Keratinocyte (primary cell): ENCODE measurements around the gene ST8SIA2. TPM values are rescaled to one million over a fixed set of nuclear protein-coding genes. Genes with fewer than 3 reads are reported as not detected.

Source experiments
- DNase-seq: peaks from one replicate; pipeline ENCODE4 v3.0.0-alpha.2; 2011; ENCODE audit warnings: low read depth, missing footprints, low spot score
- FAIRE-seq: peaks from 2 replicates; lab custom pipeline; 2011; peaks lifted over from hg19 to GRCh38; lab: Jason Lieb, UNC
- H2AFZ ChIP-seq: 2 replicates; pipeline ENCODE4 v1.6.0; 2012; ENCODE audit warnings: low read length, control low read depth, inconsistent platforms; ENCODE audit not compliant: control insufficient read depth
- H3K27ac ChIP-seq: 2 replicates; pipeline ENCODE4 v1.5.1; 2011; ENCODE audit warnings: low read length; ENCODE audit not compliant: control insufficient read depth, insufficient read depth
- H3K27me3 ChIP-seq: 3 replicates; pipeline ENCODE4 v1.6.0; 2011; ENCODE audit warnings: low read length; ENCODE audit not compliant: control insufficient read depth, insufficient read depth; ENCODE audit errors: extremely low read depth
- H3K36me3 ChIP-seq, 2 experiments: 2 replicates in 1 of 2; 3 replicates in 1 of 2; pipeline ENCODE4 v1.5.1; 2011; ENCODE audit warnings: low read length in 2 of 2, mild to moderate bottlenecking in 1 of 2; ENCODE audit not compliant: control insufficient read depth in 2 of 2, insufficient read depth in 2 of 2; ENCODE audit errors: extremely low read depth in 1 of 2
- H3K4me1 ChIP-seq: 3 replicates; pipeline ENCODE4 v1.5.1; 2011; ENCODE audit warnings: low read length; ENCODE audit not compliant: control insufficient read depth, insufficient read depth; ENCODE audit errors: extremely low read depth
- H3K4me2 ChIP-seq: 3 replicates; pipeline ENCODE4 v1.6.0; 2011; ENCODE audit warnings: low read depth, low read length; ENCODE audit not compliant: control insufficient read depth, insufficient read depth; ENCODE audit errors: extremely low read depth
- H3K4me3 ChIP-seq, 3 experiments: fragments of 200-600 bp in 1 of 3; sonication (generic) in 1 of 3; 2 replicates in 2 of 3; 3 replicates in 1 of 3; pipeline ENCODE4 v1.5.1; 2011 to 2016; ENCODE audit warnings: low read length in 3 of 3, mild to moderate bottlenecking in 3 of 3, control low read depth in 2 of 3, inconsistent platforms in 1 of 3, low read depth in 1 of 3, mixed read lengths in 1 of 3, mixed run types in 1 of 3, moderate library complexity in 1 of 3; ENCODE audit not compliant: control insufficient read depth in 2 of 3, insufficient read depth in 2 of 3; ENCODE audit errors: extremely low read depth in 1 of 3
- H3K79me2 ChIP-seq: 2 replicates; pipeline ENCODE4 v1.6.0; 2012; ENCODE audit warnings: low read length; ENCODE audit not compliant: control insufficient read depth, insufficient read depth
- H3K9ac ChIP-seq: 3 replicates; pipeline ENCODE4 v1.6.0; 2011; ENCODE audit warnings: low read length; ENCODE audit not compliant: control insufficient read depth, insufficient read depth; ENCODE audit errors: extremely low read depth
- H3K9me1 ChIP-seq: 3 replicates; pipeline ENCODE4 v1.6.0; 2011; ENCODE audit warnings: low read length; ENCODE audit not compliant: control insufficient read depth, insufficient read depth; ENCODE audit errors: extremely low read depth
- H3K9me3 ChIP-seq: 2 replicates; pipeline ENCODE4 v1.5.1; 2012; ENCODE audit warnings: low read depth, low read length; ENCODE audit not compliant: control insufficient read depth
- H4K20me1 ChIP-seq: 3 replicates; pipeline ENCODE4 v1.6.0; 2011; ENCODE audit warnings: low read length; ENCODE audit not compliant: control insufficient read depth, insufficient read depth; ENCODE audit errors: extremely low read depth
- CTCF ChIP-seq, 3 experiments: IDR thresholded peaks in 1 of 3; conservative IDR thresholded peaks in 1 of 3; optimal IDR thresholded peaks in 1 of 3; 2 replicates in 2 of 3; 3 replicates in 1 of 3; pipeline versions ENCODE3 to v1.5.1; 2011; ENCODE audit warnings: low read length in 3 of 3, mild to moderate bottlenecking in 3 of 3, moderate library complexity in 2 of 3, control low read depth in 1 of 3, inconsistent platforms in 1 of 3; ENCODE audit not compliant: insufficient read depth in 2 of 3; ENCODE audit errors: extremely low read depth in 1 of 3
- EZH2 ChIP-seq: IDR thresholded peaks from one replicate; pipeline ENCODE4 v1.6.1; 2012; ENCODE audit warnings: inconsistent platforms, mild to moderate bottlenecking, low read length, moderate library complexity
- dilution Hi-C: fragments of 300-500 bp; cut with MboI; formaldehyde crosslinking; loops from one replicate; pipeline ENCODE4 v1.7.0; 2020; ENCODE audit warnings: low sequenced_read_pairs; ENCODE audit not compliant: extremely low pct_ligation_motif_present
- polyA plus RNA-seq, 5 experiments: library from polyadenylated mRNA; depleted of rRNA in 3 of 5; stranded (reverse) in 3 of 5; stranded (forward) in 1 of 5; unstranded in 1 of 5; fragments of >200 nt; gene quantifications; 1 replicate in 1 of 5; 2 replicates in 3 of 5; 3 replicates in 1 of 5; pipeline versions ENCODE4 v1.2.1 to v1.2.3, GENCODE V29; 2011 to 2012; ENCODE audit warnings: missing spikeins in 2 of 5, low read depth in 1 of 5, low replicate concordance in 1 of 5

Gene ST8SIA2
- polyA plus RNA-seq, 1 donor (not counting 4 experiments of a cell fraction or from before 2014, with no cell fraction given) = 0.22 TPM

- Histone ChIP-seq H3K4me3 (no peak overlapping the region), H3K79me2 (no peaks in the 10 kb centered on the region), H3K9me3 (no peaks in the 10 kb centered on the region), H3K36me3 (no peaks in the 10 kb centered on the region), H3K4me2 (no peak overlapping the region), H4K20me1 (no peaks in the 10 kb centered on the region), H2AFZ (no peak overlapping the region), H3K27ac (no peak overlapping the region), H3K9ac (no peak overlapping the region), H3K27me3 (peaks cover 3% of the 10 kb centered on the region), H3K9me1 (no peaks in the 10 kb centered on the region), H3K4me1 (no peaks in the 10 kb centered on the region)
- DNase-seq (no peak), FAIRE-seq (no peak)
- dilution Hi-C loops = no loop called here
- TF ChIP-seq EZH2 = no peak
- no peak for TF ChIP-seq CTCF (optimal IDR thresholded peaks at IDR 0.05 in 1 of 3, IDR thresholded peaks at IDR 0.05 in 1 of 3, conservative IDR thresholded peaks at IDR 0.05 in 1 of 3; ENCODE audit: extremely low read depth in 1 of 3, insufficient read depth in 2 of 3, low read length in 3 of 3)
These were observed 12.3 kb downstream of the ST8SIA2 start for GRCh38 chr15:92405942-92406341.

GRCh38 chr15:92407321-92407720 lies 13.6 kb downstream of the ST8SIA2 start:
- no peaks in the 10 kb centered on the region for H3K9me1 ChIP-seq
- H3K79me2 ChIP-seq = no peaks in the 10 kb centered on the region
- H3K27me3 ChIP-seq = peaks cover 3% of the 10 kb centered on the region
- H2AFZ ChIP-seq = no peak overlapping the region
- H3K9me3 ChIP-seq = no peaks in the 10 kb centered on the region
- dilution Hi-C loops = no loop called here
- H4K20me1 ChIP-seq = no peaks in the 10 kb centered on the region
- no peak for FAIRE-seq
- H3K36me3 ChIP-seq = no peaks in the 10 kb centered on the region
- H3K4me3 ChIP-seq = no peak overlapping the region
- TF ChIP-seq EZH2 (no peak), CTCF (optimal IDR thresholded peaks at IDR 0.05 in 1 of 3, IDR thresholded peaks at IDR 0.05 in 1 of 3, conservative IDR thresholded peaks at IDR 0.05 in 1 of 3; ENCODE audit: extremely low read depth in 1 of 3, insufficient read depth in 2 of 3, low read length in 3 of 3) (no peak)
- no peaks in the 10 kb centered on the region for H3K4me1 ChIP-seq
- H3K27ac ChIP-seq = no peak overlapping the region
- no peak overlapping the region for H3K4me2 ChIP-seq
- DNase-seq = no peak
- H3K9ac ChIP-seq = no peak overlapping the region
